Smooth muscle cell (in vitro differentiated cells): ENCODE results near the gene FJX1. TPM values are rescaled to one million over a fixed set of nuclear protein-coding genes. Genes with fewer than 3 reads are reported as not detected.

Experiments used
- DNase-seq: peaks from one replicate; lab custom pipeline; 2025; ENCODE audit not compliant: unreplicated experiment; lab: John Stamatoyannopoulos, UW
- H2AFZ ChIP-seq: fragments of 200-600 bp; sonication (generic); 2 replicates; pipeline ENCODE4 v1.6.0; 2016; ENCODE audit warnings: antibody characterized with exemption, low read depth, mild to moderate bottlenecking
- H3F3A ChIP-seq: fragments of 200-600 bp; sonication (generic); 2 replicates; pipeline ENCODE4 v1.6.0; 2017; ENCODE audit warnings: antibody characterized with exemption, low read depth
- H3K27ac ChIP-seq: fragments of 200-600 bp; sonication (generic); 2 replicates; pipeline ENCODE4 v1.5.1; 2016; ENCODE audit warnings: low read depth, mild to moderate bottlenecking
- H3K27me3 ChIP-seq: fragments of 200-600 bp; sonication (generic); 2 replicates; pipeline ENCODE4 v1.6.1; 2016; ENCODE audit warnings: low read depth, mild to moderate bottlenecking
- H3K36me3 ChIP-seq: fragments of 200-600 bp; sonication (generic); 2 replicates; pipeline ENCODE4 v1.5.1; 2016; ENCODE audit warnings: low read depth
- H3K4me1 ChIP-seq: fragments of 200-600 bp; sonication (generic); 2 replicates; pipeline ENCODE4 v1.5.1; 2016; ENCODE audit warnings: low read depth
- H3K4me2 ChIP-seq: fragments of 200-600 bp; sonication (generic); 2 replicates; pipeline ENCODE4 v1.6.0; 2016; ENCODE audit warnings: mild to moderate bottlenecking
- H3K4me3 ChIP-seq: fragments of 200-600 bp; sonication (generic); 2 replicates; pipeline ENCODE4 v1.5.1; 2016; ENCODE audit warnings: mild to moderate bottlenecking
- H3K79me2 ChIP-seq: fragments of 200-600 bp; sonication (generic); 2 replicates; pipeline ENCODE4 v1.6.0; 2016; ENCODE audit warnings: low read depth, mild to moderate bottlenecking
- H3K9ac ChIP-seq: fragments of 200-600 bp; sonication (generic); 2 replicates; pipeline ENCODE4 v1.6.0; 2016; ENCODE audit warnings: low read depth
- H3K9me3 ChIP-seq: fragments of 200-600 bp; sonication (generic); replicated peaks from 2 replicates; pipeline ENCODE4 v1.5.1; 2016; ENCODE audit warnings: low read depth
- H4K20me1 ChIP-seq: fragments of 200-600 bp; sonication (generic); 2 replicates; pipeline ENCODE4 v1.6.0; 2016; ENCODE audit warnings: low read depth
- CTCF ChIP-seq: fragments of 200-600 bp; sonication (generic); IDR thresholded peaks from 2 replicates; pipeline ENCODE4 v1.5.1; 2017; ENCODE audit warnings: borderline replicate concordance, mild to moderate bottlenecking, antibody characterized with exemption; ENCODE audit not compliant: insufficient read depth, poor library complexity, severe bottlenecking
- WGBS: methylation state at CpG from one replicate; pipeline ENCODE4 v1.1.7; 2016; ENCODE audit warnings: low lambda C conversion rate; 5-methylcytosine and 5-hydroxymethylcytosine counted together
- polyA plus RNA-seq: library from polyadenylated mRNA; unstranded; fragments of >200 nt; fragmentation: Nextera tagmentation; extraction: Ambion mirVana; gene quantifications from 2 replicates; pipeline ENCODE4 v1.2.1, GENCODE V29; 2016
- total RNA-seq: library from RNA; depleted of rRNA; stranded (reverse); fragments of >200 nt; gene quantifications from 2 replicates; pipeline ENCODE4 v1.2.3, GENCODE V29; 2014

The FJX1 gene
- total and polyA plus RNA-seq, 2 experiments from 2014 or later, result 28.3 to 44.5 TPM

GRCh38 chr11:35639591-35640179 is 21.4 kb downstream of the FJX1 start:
- no peaks in the 10 kb centered on the region for H3K9me3 ChIP-seq
- H3F3A ChIP-seq, result no peaks in the 10 kb centered on the region
- no peak for TF ChIP-seq CTCF
- H4K20me1 ChIP-seq, result no peaks in the 10 kb centered on the region
- H3K79me2 ChIP-seq, result no peaks in the 10 kb centered on the region
- peaks cover 13% of the 10 kb centered on the region for H3K4me1 ChIP-seq
- no peak overlapping the region for H3K4me3 ChIP-seq
- H3K27ac ChIP-seq, result no peak overlapping the region
- H3K36me3 ChIP-seq, result no peaks in the 10 kb centered on the region
- H3K9ac ChIP-seq, result no peak overlapping the region
- no peak overlapping the region for H2AFZ ChIP-seq
- no peaks in the 10 kb centered on the region for H3K27me3 ChIP-seq
- WGBS, result 74% methylated on average over 9 of the region's 9 CpGs
- H3K4me2 ChIP-seq, result no peak overlapping the region
- no peak for DNase-seq

- Histone ChIP-seq H3K9me3 (no peaks in the 10 kb centered on the region), H3K4me3 (no peak overlapping the region), H3F3A (no peaks in the 10 kb centered on the region), H2AFZ (peak overlapping the region; percentile 3), H3K79me2 (no peaks in the 10 kb centered on the region), H4K20me1 (no peaks in the 10 kb centered on the region), H3K27ac (peak overlapping the region; percentile 60), H3K4me2 (peak overlapping the region; percentile 15), H3K9ac (no peak overlapping the region), H3K27me3 (no peaks in the 10 kb centered on the region), H3K4me1 (peaks cover 13% of the 10 kb centered on the region), H3K36me3 (no peaks in the 10 kb centered on the region)
- no peak for DNase-seq
- 31% methylated on average over 6 of the region's 6 CpGs for WGBS
- no peak for TF ChIP-seq CTCF
Measured at GRCh38 chr11:35641171-35641897, 23.1 kb downstream of the FJX1 start.

GRCh38 chr11:35641964-35642363 is 23.7 kb downstream of the FJX1 start:
- H3K36me3 ChIP-seq, result no peaks in the 10 kb centered on the region
- H3K4me2 ChIP-seq, result peak overlapping the region; percentile 15
- no peak for TF ChIP-seq CTCF
- H3K27me3 ChIP-seq, result no peaks in the 10 kb centered on the region
- H3K9ac ChIP-seq, result no peak overlapping the region
- no peaks in the 10 kb centered on the region for H4K20me1 ChIP-seq
- H3K79me2 ChIP-seq, result no peaks in the 10 kb centered on the region
- H3F3A ChIP-seq, result no peaks in the 10 kb centered on the region
- no peaks in the 10 kb centered on the region for H3K9me3 ChIP-seq
- no peak overlapping the region for H3K4me3 ChIP-seq
- peak overlapping the region; percentile 60 for H3K27ac ChIP-seq
- WGBS, result 83% methylated on average over 3 of the region's 3 CpGs
- no peak overlapping the region for H2AFZ ChIP-seq
- DNase-seq, result no peak
- H3K4me1 ChIP-seq, result peaks cover 13% of the 10 kb centered on the region
